Fibroblast of lung (primary cell): ENCODE data around the gene MACROD2. TPM values are rescaled to one million over a fixed set of nuclear protein-coding genes. Genes with fewer than 3 reads are reported as not detected.

Source experiments
- DNase-seq, 2 donors: peaks; one replicate each; pipeline versions ENCODE4 v3.0.0 to v3.0.0-alpha.2; 2010; ENCODE audit warnings: low read depth in 2 of 2
- H2AFZ ChIP-seq: 2 replicates; pipeline ENCODE4 v1.5.1; 2012; ENCODE audit warnings: low read length, control low read depth, inconsistent platforms
- H3K27ac ChIP-seq: 2 replicates; pipeline ENCODE4 v1.5.1; 2011; ENCODE audit warnings: low read length, control low read depth; ENCODE audit not compliant: insufficient read depth
- H3K27me3 ChIP-seq: 2 replicates; pipeline ENCODE4 v1.5.1; 2011; ENCODE audit warnings: mild to moderate bottlenecking, low read length; ENCODE audit not compliant: control insufficient read depth, insufficient read depth
- H3K36me3 ChIP-seq: 2 replicates; pipeline ENCODE4 v1.5.1; 2011; ENCODE audit warnings: low read length; ENCODE audit not compliant: control insufficient read depth, insufficient read depth
- H3K4me1 ChIP-seq: 2 replicates; pipeline ENCODE4 v1.5.1; 2011; ENCODE audit warnings: low read length; ENCODE audit not compliant: control insufficient read depth, insufficient read depth; ENCODE audit errors: extremely low read depth
- H3K4me2 ChIP-seq: 2 replicates; pipeline ENCODE4 v1.5.1; 2011; ENCODE audit warnings: low read length, control low read depth; ENCODE audit not compliant: insufficient read depth; ENCODE audit errors: extremely low read depth
- H3K4me3 ChIP-seq, 4 experiments: fragments of 200-600 bp in 1 of 4; sonication (generic) in 1 of 4; replicated peaks in 1 of 4; 2 replicates each; pipeline ENCODE4 v1.5.1; 2011 to 2016; ENCODE audit warnings: low read length in 4 of 4, low read depth in 3 of 4, mild to moderate bottlenecking in 3 of 4, control low read depth in 2 of 4, inconsistent platforms in 1 of 4, mixed read lengths in 1 of 4; ENCODE audit not compliant: insufficient read depth in 1 of 4; ENCODE audit errors: control extremely low read depth in 1 of 4
- H3K79me2 ChIP-seq: 2 replicates; pipeline ENCODE4 v1.5.1; 2012; ENCODE audit warnings: mild to moderate bottlenecking, low read length, inconsistent platforms; ENCODE audit not compliant: control insufficient read depth, insufficient read depth
- H3K9ac ChIP-seq: 2 replicates; pipeline ENCODE4 v1.5.1; 2011; ENCODE audit warnings: mild to moderate bottlenecking, low read length, control low read depth; ENCODE audit not compliant: insufficient read depth
- H3K9me3 ChIP-seq: 2 replicates; pipeline ENCODE4 v1.5.1; 2012; ENCODE audit warnings: low read depth, low read length; ENCODE audit not compliant: control insufficient read depth, insufficient read depth
- H4K20me1 ChIP-seq: 2 replicates; pipeline ENCODE4 v1.5.1; 2011; ENCODE audit warnings: low read length; ENCODE audit not compliant: control insufficient read depth, insufficient read depth; ENCODE audit errors: extremely low read depth
- CTCF ChIP-seq, 2 donors: IDR thresholded peaks in 1 of 2; conservative IDR thresholded peaks in 1 of 2; 1 replicate in 1 of 2; 2 replicates in 1 of 2; pipeline ENCODE4 v1.5.1; 2011 to 2012; ENCODE audit warnings: low read length in 2 of 2, control low read depth in 1 of 2, inconsistent platforms in 1 of 2, low read depth in 1 of 2, mild to moderate bottlenecking in 1 of 2
- EZH2 ChIP-seq: IDR thresholded peaks from 2 replicates; pipeline ENCODE4 v1.5.1; 2012; ENCODE audit warnings: low read length, control low read depth, mild to moderate bottlenecking; ENCODE audit errors: missing control alignments
- polyA plus RNA-seq, 2 donors: library from polyadenylated mRNA; depleted of rRNA in 1 of 2; stranded (reverse) in 1 of 2; unstranded in 1 of 2; fragments of >200 nt; gene quantifications; 2 replicates each; pipeline ENCODE4 v1.2.1, GENCODE V29; 2011 to 2012; ENCODE audit warnings: missing spikeins in 1 of 2
- total RNA-seq: library from RNA; depleted of rRNA; stranded (reverse); fragments of >200 nt; gene quantifications from 2 replicates; pipeline ENCODE4 v1.2.1, GENCODE V29; 2014

The MACROD2 gene
- total and polyA plus RNA-seq, 2 donors (not counting 1 experiment from before 2014, with no cell fraction given) = 0.54 to 1.7 TPM

- H3K36me3 ChIP-seq = no peaks in the 10 kb centered on the region
- H4K20me1 ChIP-seq = no peaks in the 10 kb centered on the region
- H3K4me1 ChIP-seq = no peaks in the 10 kb centered on the region
- no peak for DNase-seq
- H2AFZ ChIP-seq = no peak overlapping the region
- no peak overlapping the region for H3K9ac ChIP-seq
- H3K27me3 ChIP-seq = no peaks in the 10 kb centered on the region
- no peak overlapping the region for H3K4me2 ChIP-seq
- H3K4me3 ChIP-seq = no peak overlapping the region
- no peak overlapping the region for H3K27ac ChIP-seq
- TF ChIP-seq EZH2 = no peak
- TF ChIP-seq CTCF (conservative IDR thresholded peaks at IDR 0.05 in 1 of 2, IDR thresholded peaks at IDR 0.05 in 1 of 2; ENCODE audit: low read depth in 1 of 2, low read length in 2 of 2) = no peak
- H3K9me3 ChIP-seq = no peaks in the 10 kb centered on the region
- H3K79me2 ChIP-seq = no peaks in the 10 kb centered on the region
Measured at GRCh38 chr20:15767586-15767985, 1772.3 kb downstream of the MACROD2 start.

- Histone ChIP-seq H4K20me1 (no peaks in the 10 kb centered on the region), H3K9ac (no peak overlapping the region), H3K4me1 (no peaks in the 10 kb centered on the region), H3K27ac (no peak overlapping the region), H3K27me3 (no peaks in the 10 kb centered on the region), H3K9me3 (no peaks in the 10 kb centered on the region), H3K4me3 (no peak overlapping the region), H2AFZ (no peak overlapping the region), H3K79me2 (no peaks in the 10 kb centered on the region), H3K4me2 (no peak overlapping the region), H3K36me3 (no peaks in the 10 kb centered on the region)
- DNase-seq = no peak
- TF ChIP-seq CTCF (conservative IDR thresholded peaks at IDR 0.05 in 1 of 2, IDR thresholded peaks at IDR 0.05 in 1 of 2; ENCODE audit: low read depth in 1 of 2, low read length in 2 of 2) (no peak), EZH2 (no peak)
Measured at GRCh38 chr20:15767999-15768741, 1772.9 kb downstream of the MACROD2 start.

DNA sequence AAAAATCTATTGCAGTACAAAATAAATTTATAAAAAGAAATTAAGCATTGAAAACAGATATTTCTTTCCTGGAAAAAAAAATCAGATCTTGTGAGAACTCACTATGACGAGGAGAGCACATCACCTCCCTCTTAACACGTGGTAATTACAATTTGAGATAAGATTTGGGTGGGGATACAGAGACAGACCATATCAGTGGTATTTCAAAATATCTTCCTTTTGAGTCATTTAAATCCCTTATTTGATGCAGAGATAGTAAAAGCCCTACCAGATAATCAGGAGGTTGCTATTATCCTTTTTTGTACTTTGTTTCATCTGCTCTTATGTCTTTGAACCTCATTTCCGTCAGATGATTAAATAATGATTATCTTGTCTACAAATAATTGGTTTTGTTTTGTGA, 1777.5 kb downstream of the MACROD2 start:
- Histone ChIP-seq H3K27ac (no peak overlapping the region), H3K4me1 (no peaks in the 10 kb centered on the region), H3K36me3 (no peaks in the 10 kb centered on the region), H3K4me3 (no peak overlapping the region), H3K9me3 (no peaks in the 10 kb centered on the region), H2AFZ (no peak overlapping the region), H3K27me3 (no peaks in the 10 kb centered on the region), H3K79me2 (no peaks in the 10 kb centered on the region), H3K4me2 (no peak overlapping the region), H3K9ac (no peak overlapping the region), H4K20me1 (no peaks in the 10 kb centered on the region)
- TF ChIP-seq CTCF (conservative IDR thresholded peaks at IDR 0.05 in 1 of 2, IDR thresholded peaks at IDR 0.05 in 1 of 2; ENCODE audit: low read depth in 1 of 2, low read length in 2 of 2) (no peak), EZH2 (no peak)
- DNase-seq = no peak
